Nephron progenitor cell (in vitro differentiated cells): Measurements from ENCODE around the gene ZNF124.
"Not testable (repeated sequence)": the region's sequence is repeated elsewhere in the genome, so short reads cannot be mapped to it uniquely, and the experiment has no call there.

ENCODE experiments used
- DNase-seq: peaks from one replicate; pipeline ENCODE4 v3.0.0; 2021
- H3K27ac Mint-ChIP-seq: 2 replicates; pipeline ENCODE4 v1.8.0; 2021; ENCODE audit warnings: mild to moderate bottlenecking, moderate library complexity, mixed read lengths
- H3K27me3 Mint-ChIP-seq: 2 replicates; pipeline ENCODE4 v1.8.0; 2021; ENCODE audit warnings: mild to moderate bottlenecking, low read depth, mixed read lengths; ENCODE audit not compliant: poor library complexity
- H3K36me3 Mint-ChIP-seq: 2 replicates; pipeline ENCODE4 v1.8.0; 2021; ENCODE audit warnings: low read depth, mixed read lengths
- H3K4me1 Mint-ChIP-seq: 2 replicates; pipeline ENCODE4 v1.8.0; 2021; ENCODE audit warnings: mixed read lengths
- H3K4me3 Mint-ChIP-seq: 2 replicates; pipeline ENCODE4 v1.8.0; 2021; ENCODE audit warnings: mild to moderate bottlenecking, moderate library complexity, mixed read lengths
- H3K9me3 Mint-ChIP-seq: 2 replicates; pipeline ENCODE4 v1.8.0; 2021; ENCODE audit warnings: mild to moderate bottlenecking, moderate library complexity, mixed read lengths
- TF ChIP-seq, protein P1 (sequence below): fragments of 200-600 bp; sonication (generic); IDR thresholded peaks from 2 replicates; pipeline ENCODE4 v1.5.0; 2021; ENCODE audit warnings: antibody characterized with exemption

The ZNF124 gene

DNA sequence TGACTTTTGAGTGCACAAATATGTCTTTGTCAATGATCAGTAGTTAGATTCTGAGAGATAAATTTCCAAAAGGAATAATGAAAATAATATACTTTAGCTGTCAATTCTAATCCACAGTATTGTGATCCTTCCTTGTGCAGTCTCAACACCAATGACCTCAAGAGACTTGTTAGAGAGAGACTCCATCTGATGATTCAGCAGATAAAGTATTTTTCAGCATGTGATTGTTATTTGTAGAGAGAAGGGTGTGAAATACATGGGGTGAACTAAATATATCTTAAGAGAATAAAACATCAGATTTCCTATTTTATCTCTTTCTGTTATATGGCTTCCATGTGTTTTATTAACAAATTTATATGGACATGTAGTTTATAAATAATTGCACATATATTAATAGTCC lies 5.9 kb upstream of the ZNF124 start:
- no peaks in the 10 kb centered on the region for H3K36me3 Mint-ChIP-seq
- no peak overlapping the region for H3K4me3 Mint-ChIP-seq
- no peaks in the 10 kb centered on the region for H3K4me1 Mint-ChIP-seq
- H3K9me3 Mint-ChIP-seq: peaks cover 19% of the 10 kb centered on the region
- DNase-seq: no peak
- TF ChIP-seq, protein P1, sequence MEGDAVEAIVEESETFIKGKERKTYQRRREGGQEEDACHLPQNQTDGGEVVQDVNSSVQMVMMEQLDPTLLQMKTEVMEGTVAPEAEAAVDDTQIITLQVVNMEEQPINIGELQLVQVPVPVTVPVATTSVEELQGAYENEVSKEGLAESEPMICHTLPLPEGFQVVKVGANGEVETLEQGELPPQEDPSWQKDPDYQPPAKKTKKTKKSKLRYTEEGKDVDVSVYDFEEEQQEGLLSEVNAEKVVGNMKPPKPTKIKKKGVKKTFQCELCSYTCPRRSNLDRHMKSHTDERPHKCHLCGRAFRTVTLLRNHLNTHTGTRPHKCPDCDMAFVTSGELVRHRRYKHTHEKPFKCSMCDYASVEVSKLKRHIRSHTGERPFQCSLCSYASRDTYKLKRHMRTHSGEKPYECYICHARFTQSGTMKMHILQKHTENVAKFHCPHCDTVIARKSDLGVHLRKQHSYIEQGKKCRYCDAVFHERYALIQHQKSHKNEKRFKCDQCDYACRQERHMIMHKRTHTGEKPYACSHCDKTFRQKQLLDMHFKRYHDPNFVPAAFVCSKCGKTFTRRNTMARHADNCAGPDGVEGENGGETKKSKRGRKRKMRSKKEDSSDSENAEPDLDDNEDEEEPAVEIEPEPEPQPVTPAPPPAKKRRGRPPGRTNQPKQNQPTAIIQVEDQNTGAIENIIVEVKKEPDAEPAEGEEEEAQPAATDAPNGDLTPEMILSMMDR: no peak
- H3K27ac Mint-ChIP-seq: no peak overlapping the region
- H3K27me3 Mint-ChIP-seq: peaks cover 5% of the 10 kb centered on the region

DNA sequence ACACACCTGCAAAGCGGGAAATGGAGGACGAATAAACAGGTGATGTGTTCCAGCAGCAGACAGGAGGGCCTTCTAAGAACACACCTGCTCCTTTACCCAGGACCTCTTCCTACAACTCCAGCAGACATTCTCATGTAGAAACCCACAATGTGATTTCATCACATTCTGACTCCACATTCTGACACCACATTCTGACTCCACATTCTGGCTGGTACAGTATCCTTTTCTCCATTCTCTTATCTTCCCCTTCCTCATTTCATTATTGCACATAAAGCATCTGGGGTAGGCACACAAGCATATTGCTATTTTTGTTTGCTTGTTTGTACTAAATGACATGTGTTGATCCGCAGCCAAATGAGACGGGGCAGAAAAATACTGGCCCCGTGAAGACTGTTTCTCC lies 3.6 kb upstream of the ZNF124 start:
- no peaks in the 10 kb centered on the region for H3K4me1 Mint-ChIP-seq
- DNase-seq: no peak
- no peak overlapping the region for H3K27ac Mint-ChIP-seq
- H3K4me3 Mint-ChIP-seq: no peak overlapping the region
- no peaks in the 10 kb centered on the region for H3K27me3 Mint-ChIP-seq
- H3K36me3 Mint-ChIP-seq: peaks cover 2% of the 10 kb centered on the region
- H3K9me3 Mint-ChIP-seq: peaks cover 10% of the 10 kb centered on the region
- TF ChIP-seq, protein P1: no peak

DNA sequence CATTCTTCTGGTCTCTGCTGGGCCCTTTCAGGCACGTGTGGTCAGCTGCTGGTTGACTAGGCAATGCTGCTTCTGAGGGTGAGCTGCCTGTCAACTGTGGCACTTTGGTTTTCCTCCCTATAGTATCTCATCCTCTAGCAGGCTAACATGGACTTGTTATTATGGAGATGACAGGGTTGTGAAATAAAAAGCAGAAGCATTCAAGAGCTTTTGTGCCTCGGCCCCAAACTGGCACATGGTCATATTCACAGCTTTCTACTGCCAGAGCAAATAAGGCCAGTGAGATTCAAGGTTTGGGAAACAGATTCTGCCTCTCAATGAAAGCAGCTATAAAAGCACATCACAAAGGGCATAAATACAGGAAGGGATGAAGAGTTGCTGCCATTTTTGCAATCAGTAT lies 1.6 kb upstream of the ZNF124 start:
- Mint-ChIP-seq H3K36me3 (peaks cover 20% of the 10 kb centered on the region), H3K27me3 (no peaks in the 10 kb centered on the region), H3K9me3 (peaks cover 19% of the 10 kb centered on the region), H3K4me1 (no peaks in the 10 kb centered on the region), H3K4me3 (no peak overlapping the region), H3K27ac (no peak overlapping the region)
- DNase-seq: no peak
- TF ChIP-seq, protein P1: no peak

DNA sequence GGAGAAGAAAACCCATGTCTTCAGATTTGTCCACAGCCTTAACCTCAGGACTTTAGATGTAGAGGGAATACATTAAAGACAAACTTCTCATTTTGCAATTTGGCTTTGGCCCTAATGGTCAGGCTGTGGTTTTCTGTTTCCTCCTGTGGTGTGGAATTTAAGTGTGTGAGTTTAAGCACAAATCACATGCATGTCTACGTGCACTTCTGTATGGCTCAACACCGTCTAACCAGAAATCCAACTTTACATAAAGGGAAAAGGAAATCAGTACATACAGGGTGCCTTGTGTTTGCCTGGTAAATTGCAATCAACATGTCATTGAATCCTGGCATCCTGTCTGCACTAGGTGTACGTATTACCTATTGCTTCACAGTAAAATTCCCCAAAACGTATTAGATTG lies 1.2 kb upstream of the ZNF124 start:
- Mint-ChIP-seq H3K27me3 (no peaks in the 10 kb centered on the region), H3K27ac (no peak overlapping the region), H3K36me3 (peaks cover 24% of the 10 kb centered on the region), H3K4me3 (no peak overlapping the region), H3K9me3 (peaks cover 23% of the 10 kb centered on the region), H3K4me1 (no peaks in the 10 kb centered on the region)
- TF ChIP-seq, protein P1: no peak
- no peak for DNase-seq

DNA sequence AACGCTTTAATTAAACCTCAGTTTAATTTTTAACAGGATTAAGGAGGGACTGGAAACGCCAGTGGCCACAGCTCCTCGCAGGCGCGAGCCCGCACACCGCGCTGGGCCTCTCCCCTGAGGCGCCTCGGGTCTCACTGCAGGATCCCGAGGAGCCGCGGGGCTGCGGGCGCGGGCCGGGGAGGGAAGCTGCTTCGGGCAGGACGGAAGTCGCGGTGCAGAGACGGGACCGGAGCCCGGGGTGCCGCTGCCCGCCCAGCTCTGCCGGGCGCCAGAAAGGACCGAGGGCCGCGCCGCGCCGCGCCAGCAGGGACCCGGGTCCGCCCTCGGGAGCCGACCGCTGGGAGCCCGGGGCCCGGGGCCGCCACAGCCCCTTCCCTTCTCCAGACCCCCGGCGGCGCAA lies 377 bp downstream of the ZNF124 start:
- Mint-ChIP-seq H3K9me3 (peaks cover 39% of the 10 kb centered on the region), H3K36me3 (peaks cover 40% of the 10 kb centered on the region)
- not testable (repeated sequence) for H3K4me3 Mint-ChIP-seq, DNase-seq, H3K27me3 Mint-ChIP-seq, H3K27ac Mint-ChIP-seq, H3K4me1 Mint-ChIP-seq

DNA sequence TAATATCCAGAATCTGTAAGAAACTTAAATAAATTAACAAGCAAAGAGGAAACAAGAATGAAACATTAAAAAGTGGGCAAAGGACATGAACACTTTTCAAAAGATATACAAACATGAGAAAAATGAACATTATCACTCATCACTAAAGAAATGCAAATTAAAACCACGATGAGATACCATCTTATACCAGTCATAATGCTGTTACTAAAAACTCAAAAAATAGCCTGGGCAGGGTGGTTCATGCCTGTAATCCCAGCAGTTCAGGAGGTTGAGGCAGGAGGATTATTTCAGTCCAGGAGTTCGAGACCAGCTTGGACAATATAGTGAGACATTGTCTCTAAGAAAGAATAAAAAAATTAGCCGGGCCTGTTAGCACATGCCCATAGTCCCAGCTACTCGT lies 6.1 kb downstream of the ZNF124 start:
- Mint-ChIP-seq H3K36me3 (peaks cover 98% of the 10 kb centered on the region), H3K4me3 (no peak overlapping the region), H3K4me1 (no peaks in the 10 kb centered on the region), H3K9me3 (peaks cover 97% of the 10 kb centered on the region), H3K27me3 (peaks cover 3% of the 10 kb centered on the region), H3K27ac (no peak overlapping the region)
- no peak for DNase-seq
- TF ChIP-seq, protein P1: no peak

DNA sequence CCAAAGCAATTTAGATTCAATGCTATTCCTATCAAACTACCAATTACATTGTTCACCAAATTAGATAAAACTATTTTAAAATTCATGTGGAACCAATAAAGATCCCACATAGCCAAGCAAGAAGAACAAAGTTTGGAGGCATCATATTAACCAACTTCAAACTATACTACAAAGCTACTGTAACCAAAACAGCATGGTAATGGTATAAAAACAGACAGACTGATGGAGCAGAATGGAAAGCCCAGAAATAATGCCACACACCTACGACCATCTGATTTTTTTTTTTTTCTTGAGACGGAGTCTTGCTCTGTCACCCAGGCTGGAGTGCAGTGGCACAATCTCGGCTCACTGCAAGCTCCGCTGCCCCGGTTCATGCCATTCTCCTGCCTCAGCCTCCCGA lies 7.1 kb downstream of the ZNF124 start:
- Mint-ChIP-seq H3K4me3 (no peak overlapping the region), H3K4me1 (no peaks in the 10 kb centered on the region), H3K36me3 (peaks cover 99% of the 10 kb centered on the region), H3K27me3 (peaks cover 3% of the 10 kb centered on the region), H3K27ac (no peak overlapping the region), H3K9me3 (peaks cover 99% of the 10 kb centered on the region)
- no peak for DNase-seq
- TF ChIP-seq, protein P1: no peak
